Psoas muscle (tissue), 8 donors: ENCODE measurements around the gene DIAPH3. TPM values are rescaled to one million over a fixed set of nuclear protein-coding genes. Genes with fewer than 3 reads are reported as not detected.

Experiments
- ATAC-seq, 4 donors: fragments of 200-7000 bp; cut with Tn5 transposase; one replicate each; pipeline ENCODE4 v1.9.1; 2020; ENCODE audit warnings: moderate library complexity in 3 of 4, mild to moderate bottlenecking in 2 of 4
- DNase-seq, 2 donors: peaks; one replicate each; pipeline ENCODE4 v3.0.0-alpha.2; 2020
- H3K27ac ChIP-seq: fragments of 200-600 bp; one replicate; pipeline ENCODE4 v1.8.0; 2022
- H3K27me3 ChIP-seq, 3 donors: fragments of 200-600 bp in 1 of 3; one replicate each; pipeline versions ENCODE4 v1.6.1 to v1.8.0; 2013 to 2022; ENCODE audit warnings: low read length in 2 of 3, mild to moderate bottlenecking in 2 of 3, moderate library complexity in 1 of 3; ENCODE audit not compliant: insufficient read depth in 3 of 3
- H3K36me3 ChIP-seq, 2 donors: fragments of 200-600 bp in 1 of 2; one replicate each; pipeline versions ENCODE4 v1.6.1 to v1.8.0; 2013 to 2022; ENCODE audit warnings: low read depth in 1 of 2, mild to moderate bottlenecking in 1 of 2, moderate library complexity in 1 of 2; ENCODE audit not compliant: insufficient read depth in 1 of 2
- H3K4me1 ChIP-seq: fragments of 200-600 bp; one replicate; pipeline ENCODE4 v1.8.0; 2022
- H3K4me3 ChIP-seq: fragments of 200-600 bp; one replicate; pipeline ENCODE4 v1.8.0; 2022; ENCODE audit warnings: mild to moderate bottlenecking
- H3K9me3 ChIP-seq: fragments of 200-600 bp; one replicate; pipeline ENCODE4 v1.8.0; 2022
- WGBS, 3 donors: extraction: QIAGEN DNeasy Blood & Tissue Kit; methylation state at CpG; one replicate each; pipeline versions ENCODE4 v1.1.6 to v1.1.7; 2013; 5-methylcytosine and 5-hydroxymethylcytosine counted together
- intact Hi-C, 2 donors: fragments of 100-400 bp; cut with DNase I; formaldehyde crosslinking; loops; one replicate each; pipeline versions ENCODE4 v1.11.0 to v1.14.2; 2022
- polyA plus RNA-seq, 3 donors: library from polyadenylated mRNA; stranded (reverse); fragments of 200-250 nt; gene quantifications; one replicate each; pipeline ENCODE4 v1.2.3, GENCODE V29; 2013
- total RNA-seq, 4 donors: library from RNA; stranded (reverse); fragmentation: NEBNext Ultra II Directional in 2 of 4; extraction: Animal tissue kit (Norgen Biotek cat#: 25700) in 2 of 4; gene quantifications; one replicate each; pipeline versions ENCODE4 v1.2.1 to v1.2.4, GENCODE V29; 2021 to 2023
- TF ChIP-seq, protein P1 (sequence below): fragments of 200-600 bp; IDR thresholded peaks from one replicate; pipeline ENCODE4 v1.8.0; 2022; ENCODE audit warnings: antibody characterized with exemption
- donor health status: healthy with polysubstance abuse.
- donor health status: DM: no; HTN: no; CAD: no; lungs with moderate emphysema.
- donor health status: Bipolar disorder and iron deficiency.
- donor health status: healthy.
- donor health status: DM: yes; HTN: yes; CAD: no.
- donor health status: DM: no; HTN: no; CAD: no.
- donor health status: DM: no; HTN: no; CAD: no.
- donor health status: DM: yes; HTN: yes; CAD: no.

DIAPH3 gene
- total and polyA plus RNA-seq, 7 donors: 0.03 to 0.10 (median 0.08) TPM; not detected in 4

- Histone ChIP-seq H3K9me3 (no peaks in the 10 kb centered on the region), H3K36me3 (no peaks in the 10 kb centered on the region), H3K27me3 (no peaks in the 10 kb centered on the region), H3K4me3 (no peak overlapping the region), H3K4me1 (no peaks in the 10 kb centered on the region), H3K27ac (no peak overlapping the region)
- intact Hi-C loops: no loop called here
- ATAC-seq (no peak), DNase-seq (no peak)
- TF ChIP-seq, protein P1, sequence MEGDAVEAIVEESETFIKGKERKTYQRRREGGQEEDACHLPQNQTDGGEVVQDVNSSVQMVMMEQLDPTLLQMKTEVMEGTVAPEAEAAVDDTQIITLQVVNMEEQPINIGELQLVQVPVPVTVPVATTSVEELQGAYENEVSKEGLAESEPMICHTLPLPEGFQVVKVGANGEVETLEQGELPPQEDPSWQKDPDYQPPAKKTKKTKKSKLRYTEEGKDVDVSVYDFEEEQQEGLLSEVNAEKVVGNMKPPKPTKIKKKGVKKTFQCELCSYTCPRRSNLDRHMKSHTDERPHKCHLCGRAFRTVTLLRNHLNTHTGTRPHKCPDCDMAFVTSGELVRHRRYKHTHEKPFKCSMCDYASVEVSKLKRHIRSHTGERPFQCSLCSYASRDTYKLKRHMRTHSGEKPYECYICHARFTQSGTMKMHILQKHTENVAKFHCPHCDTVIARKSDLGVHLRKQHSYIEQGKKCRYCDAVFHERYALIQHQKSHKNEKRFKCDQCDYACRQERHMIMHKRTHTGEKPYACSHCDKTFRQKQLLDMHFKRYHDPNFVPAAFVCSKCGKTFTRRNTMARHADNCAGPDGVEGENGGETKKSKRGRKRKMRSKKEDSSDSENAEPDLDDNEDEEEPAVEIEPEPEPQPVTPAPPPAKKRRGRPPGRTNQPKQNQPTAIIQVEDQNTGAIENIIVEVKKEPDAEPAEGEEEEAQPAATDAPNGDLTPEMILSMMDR: no peak
These were observed 334.0 kb downstream of the DIAPH3 start for GRCh38 chr13:59829690-59830089.

DNA sequence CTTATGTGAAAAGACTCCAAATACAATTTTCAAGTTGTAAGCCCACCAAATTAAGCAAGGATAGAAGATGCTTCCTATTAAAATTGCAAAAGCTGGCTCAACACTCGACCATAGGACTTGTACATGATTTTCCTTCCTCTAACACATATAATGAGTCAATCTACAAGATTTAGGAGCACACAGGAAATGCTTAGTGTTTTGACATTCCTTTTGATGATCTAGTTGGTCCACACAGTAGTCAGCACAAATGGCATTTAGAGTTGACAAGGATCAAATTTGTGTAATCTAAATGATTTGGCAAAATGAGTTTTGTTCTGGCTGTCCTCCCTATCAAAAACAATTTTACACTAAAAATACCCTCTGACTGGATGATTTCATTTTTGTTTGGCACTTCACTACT lies 340.2 kb downstream of the DIAPH3 start:
- WGBS, 3 donors: 27 to 44% (median 33%) methylated on average over 1 of the region's 1 CpG

GRCh38 chr13:59809564-59809963 lies 354.2 kb downstream of the DIAPH3 start:
- 94 to 97% (median 94%) methylated on average over 3 of the region's 3 CpGs for WGBS, 3 donors
- TF ChIP-seq, protein P1: no peak
- DNase-seq: no peak
- Histone ChIP-seq H3K27me3 (no peaks in the 10 kb centered on the region), H3K4me3 (no peak overlapping the region), H3K27ac (no peak overlapping the region), H3K4me1 (no peaks in the 10 kb centered on the region), H3K9me3 (no peaks in the 10 kb centered on the region), H3K36me3 (no peaks in the 10 kb centered on the region)
- intact Hi-C loops: no loop called here
- ATAC-seq: no peak

More for the DNA sequence above, 340.2 kb downstream of the DIAPH3 start:
- TF ChIP-seq, protein P1: no peak
- DNase-seq: no peak
- no peak for ATAC-seq
- H3K4me3 ChIP-seq: no peak overlapping the region
- no peak overlapping the region for H3K27ac ChIP-seq
- no peaks in the 10 kb centered on the region for H3K27me3 ChIP-seq
- H3K36me3 ChIP-seq: no peaks in the 10 kb centered on the region
- intact Hi-C loops: no loop called here
- no peaks in the 10 kb centered on the region for H3K4me1 ChIP-seq
- no peaks in the 10 kb centered on the region for H3K9me3 ChIP-seq

- intact Hi-C loops: no loop called here
- ATAC-seq (no peak), DNase-seq (no peak)
- Histone ChIP-seq H3K4me3 (no peak overlapping the region), H3K27ac (no peak overlapping the region), H3K27me3 (no peaks in the 10 kb centered on the region), H3K9me3 (no peaks in the 10 kb centered on the region), H3K36me3 (no peaks in the 10 kb centered on the region), H3K4me1 (no peaks in the 10 kb centered on the region)
- TF ChIP-seq, protein P1: no peak
These were observed 356.9 kb downstream of the DIAPH3 start for GRCh38 chr13:59806801-59807200.

GRCh38 chr13:59801107-59801880 lies 362.4 kb downstream of the DIAPH3 start:
- Histone ChIP-seq H3K9me3 (no peaks in the 10 kb centered on the region), H3K27ac (no peak overlapping the region), H3K4me1 (no peaks in the 10 kb centered on the region), H3K4me3 (no peak overlapping the region), H3K27me3 (no peaks in the 10 kb centered on the region), H3K36me3 (no peaks in the 10 kb centered on the region)
- ATAC-seq (no peak), DNase-seq (no peak)
- intact Hi-C loops: no loop called here
- TF ChIP-seq, protein P1: no peak
